Renal cortex interstitium (tissue), 15 donors: ENCODE results near the gene FBXO28. TPM values are rescaled to one million over a fixed set of nuclear protein-coding genes. Genes with fewer than 3 reads are reported as not detected.
"Not testable (repeated sequence)": the region's sequence is repeated elsewhere in the genome, so short reads cannot be mapped to it uniquely, and the experiment has no call there.

ENCODE experiments used
- DNase-seq, 11 donors: peaks; one replicate each; pipeline ENCODE4 v3.0.0-alpha.2; 2013; ENCODE audit warnings: low read depth in 9 of 11, low spot score in 4 of 11; ENCODE audit errors: extremely low read depth in 1 of 11
- long read RNA-seq, 16 experiments: transcript quantifications; one replicate each; lab custom pipeline, GENCODE V29; 2026
- polyA plus RNA-seq, 3 donors: library from polyadenylated mRNA; unstranded; fragments of 120-200 nt; gene quantifications; one replicate each; pipeline ENCODE4 v1.2.1, GENCODE V29; 2013; ENCODE audit not compliant: insufficient read length in 3 of 3

FBXO28 gene
- polyA plus RNA-seq: 10 to 100 TPM; 30.9 to 36.6 (median 32.9) TPM
- long read RNA-seq, donor 1, full-length matches to known transcripts: 6 of 6 reads
- long read RNA-seq, donor 1, partial matches to known transcripts: 0 of 6 reads
- long read RNA-seq, donor 1, other reads (novel, unspliced or antisense): 0 of 6 reads
- long read RNA-seq, donor 2, full-length matches to known transcripts: 4 of 4 reads
- long read RNA-seq, donor 2, partial matches to known transcripts: 0 of 4 reads
- long read RNA-seq, donor 2, other reads (novel, unspliced or antisense): 0 of 4 reads
- long read RNA-seq, donor 3, full-length matches to known transcripts: 10 of 10 reads
- long read RNA-seq, donor 3, partial matches to known transcripts: 0 of 10 reads
- long read RNA-seq, donor 3, other reads (novel, unspliced or antisense): 0 of 10 reads
- long read RNA-seq, donor 4, full-length matches to known transcripts: 8 of 8 reads
- long read RNA-seq, donor 4, partial matches to known transcripts: 0 of 8 reads
- long read RNA-seq, donor 4, other reads (novel, unspliced or antisense): 0 of 8 reads
- long read RNA-seq, donor 5: 0 reads
- long read RNA-seq, donor 6, full-length matches to known transcripts: 3 of 3 reads
- long read RNA-seq, donor 6, partial matches to known transcripts: 0 of 3 reads
- long read RNA-seq, donor 6, other reads (novel, unspliced or antisense): 0 of 3 reads
- long read RNA-seq, donor 7, full-length matches to known transcripts: 8 of 8 reads
- long read RNA-seq, donor 7, partial matches to known transcripts: 0 of 8 reads
- long read RNA-seq, donor 7, other reads (novel, unspliced or antisense): 0 of 8 reads
- long read RNA-seq, donor 8, full-length matches to known transcripts: 10 of 10 reads
- long read RNA-seq, donor 8, partial matches to known transcripts: 0 of 10 reads
- long read RNA-seq, donor 8, other reads (novel, unspliced or antisense): 0 of 10 reads
- long read RNA-seq, donor 9, full-length matches to known transcripts: 4 of 4 reads
- long read RNA-seq, donor 9, partial matches to known transcripts: 0 of 4 reads
- long read RNA-seq, donor 9, other reads (novel, unspliced or antisense): 0 of 4 reads
- long read RNA-seq, donor 10, full-length matches to known transcripts: 4 of 4 reads
- long read RNA-seq, donor 10, partial matches to known transcripts: 0 of 4 reads
- long read RNA-seq, donor 10, other reads (novel, unspliced or antisense): 0 of 4 reads
- long read RNA-seq, donor 11, full-length matches to known transcripts: 6 of 6 reads
- long read RNA-seq, donor 11, partial matches to known transcripts: 0 of 6 reads
- long read RNA-seq, donor 11, other reads (novel, unspliced or antisense): 0 of 6 reads
- long read RNA-seq, donor 12: 0 reads
- long read RNA-seq, donor 13, full-length matches to known transcripts: 15 of 15 reads
- long read RNA-seq, donor 13, partial matches to known transcripts: 0 of 15 reads
- long read RNA-seq, donor 13, other reads (novel, unspliced or antisense): 0 of 15 reads
- long read RNA-seq, donor 14, full-length matches to known transcripts: 9 of 9 reads
- long read RNA-seq, donor 14, partial matches to known transcripts: 0 of 9 reads
- long read RNA-seq, donor 14, other reads (novel, unspliced or antisense): 0 of 9 reads
- long read RNA-seq, donor 15, full-length matches to known transcripts: 1 of 1 reads
- long read RNA-seq, donor 15, partial matches to known transcripts: 0 of 1 reads
- long read RNA-seq, donor 15, other reads (novel, unspliced or antisense): 0 of 1 reads
- long read RNA-seq, donor 16, full-length matches to known transcripts: 28 of 28 reads
- long read RNA-seq, donor 16, partial matches to known transcripts: 0 of 28 reads
- long read RNA-seq, donor 16, other reads (novel, unspliced or antisense): 0 of 28 reads

GRCh38 chr1:224113918-224114786, at the start of gene FBXO28:
Gene FBXO28, plus strand, starts transcription at chr1:224114111. Its CDS starts 19 bp downstream, at chr1:224114130.
- DNase-seq: peak; percentile 86 to 98 (median 95)

- no peak for DNase-seq
Observed at GRCh38 chr1:224064150-224064549, 49.8 kb upstream of the FBXO28 start.

GRCh38 chr1:224065455-224065854, 48.5 kb upstream of the FBXO28 start:
- no peak for DNase-seq

GRCh38 chr1:224067207-224067606, 46.7 kb upstream of the FBXO28 start:
- DNase-seq: no peak

GRCh38 chr1:224067621-224068457, 46.1 kb upstream of the FBXO28 start:
- no peak for DNase-seq

- peak in 1 of 11 donors; percentile 7 for DNase-seq
Observed at GRCh38 chr1:224068458-224069072, 45.3 kb upstream of the FBXO28 start.

- DNase-seq: no peak
Observed at GRCh38 chr1:224069138-224069537, 44.8 kb upstream of the FBXO28 start.

- no peak for DNase-seq
Observed at GRCh38 chr1:224070521-224070920, 43.4 kb upstream of the FBXO28 start.

- no peak for DNase-seq
Observed at GRCh38 chr1:224076407-224076806, 37.5 kb upstream of the FBXO28 start.

GRCh38 chr1:224079644-224080043, 34.3 kb upstream of the FBXO28 start:
- DNase-seq: not testable (repeated sequence)

- no peak for DNase-seq
Observed at GRCh38 chr1:224080115-224080774, 33.7 kb upstream of the FBXO28 start.

- DNase-seq: no peak
Observed at GRCh38 chr1:224081604-224082003, 32.3 kb upstream of the FBXO28 start.

- DNase-seq: no peak
Observed at GRCh38 chr1:224082146-224082545, 31.8 kb upstream of the FBXO28 start.

- no peak for DNase-seq
Observed at GRCh38 chr1:224084867-224085266, 29.0 kb upstream of the FBXO28 start.

GRCh38 chr1:224085421-224086108, 28.3 kb upstream of the FBXO28 start:
- no peak for DNase-seq
